ENCODE measurements around the gene IP6K1. TPM values are rescaled to one million over a fixed set of nuclear protein-coding genes. Genes with fewer than 3 reads are reported as not detected.
"Not testable (repeated sequence)": the region's sequence is repeated elsewhere in the genome, so short reads cannot be mapped to it uniquely, and the experiment has no call there.

The IP6K1 gene
- total and polyA plus RNA-seq, 5 donors from 2014 or later, result 31.6 to 61.5 (median 32.6) TPM

DNA sequence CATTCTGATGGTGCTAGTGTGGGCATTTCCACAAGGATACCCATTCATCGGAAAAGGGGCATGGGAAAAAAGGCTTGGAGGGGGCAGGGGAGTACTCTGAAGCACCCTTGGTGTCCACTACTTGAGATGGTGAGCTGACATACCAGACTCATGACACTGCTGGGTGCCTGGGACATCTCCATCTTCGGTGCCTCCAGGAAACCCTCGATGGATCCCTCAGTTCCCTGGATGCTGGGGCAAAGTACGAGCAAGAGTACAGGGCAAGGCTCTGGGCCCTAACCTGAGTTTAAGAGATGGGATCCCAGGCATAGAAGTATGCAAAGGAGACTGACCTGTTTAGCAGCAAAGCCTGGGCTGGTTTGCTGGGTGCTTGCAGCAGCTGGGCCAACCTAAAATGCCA lies 5.2 kb upstream of the IP6K1 start:
- peaks cover 0 to 1% (median 0%) of the 10 kb centered on the region in 7 donors for H3K9me3 Mint-ChIP-seq
- H3K4me3 Mint-ChIP-seq, result no peak overlapping the region
- Histone ChIP-seq H3K4me3 (ENCODE audit: low read depth, low read length) (no peak overlapping the region), H3K27me3 (ENCODE audit: control insufficient read depth, insufficient read depth, low read length) (no peaks in the 10 kb centered on the region), H3K36me3 (ENCODE audit: control insufficient read depth, insufficient read depth, low read length) (no peaks in the 10 kb centered on the region), H3K9me3 (ENCODE audit: control insufficient read depth in 2 of 2, low read length in 2 of 2) (no peaks in the 10 kb centered on the region), H3K27ac (ENCODE audit: insufficient read depth, low read length, poor library complexity, severe bottlenecking) (no peak overlapping the region), H3K4me1 (ENCODE audit: control insufficient read depth, insufficient read depth, low read length, poor library complexity, severe bottlenecking) (peaks cover 9% of the 10 kb centered on the region)
- H3K36me3 Mint-ChIP-seq, result no peaks in the 10 kb centered on the region
- H3K27ac Mint-ChIP-seq, result no peak overlapping the region
- DNase-seq (no peak), ATAC-seq (ENCODE audit: low read depth in 2 of 2) (no peak)
- peaks cover 2 to 24% (median 8%) of the 10 kb centered on the region in 4 donors for H3K4me1 Mint-ChIP-seq
- peaks cover 43% of the 10 kb centered on the region for H3K27me3 Mint-ChIP-seq

DNA sequence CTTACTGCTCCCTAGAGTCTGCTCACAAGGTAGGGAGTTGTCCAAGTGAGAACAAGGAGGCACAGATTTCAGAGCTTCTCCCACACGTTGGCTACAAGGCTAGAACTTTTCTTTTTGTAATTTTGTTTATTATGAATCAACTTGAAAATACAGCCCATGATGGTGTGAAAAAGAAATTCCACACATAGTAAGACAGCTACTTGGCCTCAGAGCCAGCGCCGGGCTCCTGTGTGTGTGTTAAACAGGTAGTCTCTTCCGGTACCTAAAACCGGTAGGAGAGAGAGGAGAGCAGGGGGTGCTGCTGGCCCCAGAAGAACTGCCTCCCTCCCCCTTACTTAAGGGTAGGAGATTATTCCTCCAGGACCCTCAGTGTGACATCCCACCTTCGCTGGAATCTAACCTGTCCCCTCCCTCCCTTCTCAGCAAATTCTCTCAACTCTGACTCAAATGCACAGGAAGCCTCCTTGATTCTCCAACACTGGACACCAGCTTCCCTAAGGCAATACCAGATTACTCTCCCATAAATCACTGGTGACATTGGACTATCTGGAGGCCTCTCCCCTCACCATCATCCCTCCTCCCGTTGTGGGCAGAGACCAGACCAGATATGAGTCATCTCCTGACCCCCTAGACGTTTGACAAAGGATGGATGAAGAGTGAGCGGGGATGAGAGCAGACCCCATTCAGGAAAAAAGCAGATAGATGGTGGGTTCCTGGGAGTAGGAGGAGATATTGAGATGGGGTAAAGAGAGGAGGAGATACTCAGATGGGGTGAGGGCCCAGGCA lies 4.5 kb upstream of the IP6K1 start:
- no peaks in the 10 kb centered on the region for H3K36me3 ChIP-seq (ENCODE audit: control insufficient read depth, insufficient read depth, low read length)
- no peak overlapping the region for H3K4me3 ChIP-seq (ENCODE audit: low read depth, low read length)
- H3K4me3 Mint-ChIP-seq, result peak overlapping the region in 2 of 4 donors; percentile 84 to 86
- H3K27me3 Mint-ChIP-seq, result peaks cover 42% of the 10 kb centered on the region
- H3K36me3 Mint-ChIP-seq, result no peaks in the 10 kb centered on the region
- H3K9me3 ChIP-seq (ENCODE audit: control insufficient read depth in 2 of 2, low read length in 2 of 2), result no peaks in the 10 kb centered on the region
- H3K4me1 ChIP-seq (ENCODE audit: control insufficient read depth, insufficient read depth, low read length, poor library complexity, severe bottlenecking), result peaks cover 9% of the 10 kb centered on the region
- DNase-seq (no peak), ATAC-seq (ENCODE audit: low read depth in 2 of 2) (no peak)
- H3K4me1 Mint-ChIP-seq, result peaks cover 3 to 26% (median 9%) of the 10 kb centered on the region in 4 donors
- H3K27ac ChIP-seq (ENCODE audit: insufficient read depth, low read length, poor library complexity, severe bottlenecking), result no peak overlapping the region
- peaks cover 0 to 1% (median 0%) of the 10 kb centered on the region in 7 donors for H3K9me3 Mint-ChIP-seq
- peak overlapping the region in 1 of 3 donors; percentile 26 for H3K27ac Mint-ChIP-seq
- H3K27me3 ChIP-seq (ENCODE audit: control insufficient read depth, insufficient read depth, low read length), result no peaks in the 10 kb centered on the region

DNA sequence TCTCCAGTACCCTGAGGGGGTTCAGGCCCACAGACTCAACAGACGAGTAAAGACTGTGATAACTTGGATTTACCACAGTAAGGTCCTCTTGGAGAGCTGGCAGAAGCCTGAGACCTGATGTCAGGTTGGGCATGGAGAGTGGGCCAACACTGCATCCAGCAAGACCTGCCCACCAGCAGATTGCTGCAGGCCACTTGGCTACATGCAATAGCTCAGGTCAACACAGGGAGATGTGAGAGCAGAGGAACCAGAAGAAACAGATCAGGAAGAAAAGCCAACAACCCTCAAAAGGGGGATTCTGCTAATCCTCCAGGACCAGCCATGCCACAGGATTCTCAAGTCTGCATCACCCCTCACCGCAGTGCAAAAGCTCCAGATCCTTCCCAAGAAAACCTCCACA lies 1.7 kb upstream of the IP6K1 start:
- Histone ChIP-seq H3K36me3 (ENCODE audit: control insufficient read depth, insufficient read depth, low read length) (peaks cover 6% of the 10 kb centered on the region), H3K4me3 (ENCODE audit: low read depth, low read length) (no peak overlapping the region), H3K27ac (ENCODE audit: insufficient read depth, low read length, poor library complexity, severe bottlenecking) (no peak overlapping the region), H3K9me3 (ENCODE audit: control insufficient read depth in 2 of 2, low read length in 2 of 2) (no peaks in the 10 kb centered on the region), H3K4me1 (ENCODE audit: control insufficient read depth, insufficient read depth, low read length, poor library complexity, severe bottlenecking) (peaks cover 27% of the 10 kb centered on the region), H3K27me3 (ENCODE audit: control insufficient read depth, insufficient read depth, low read length) (no peaks in the 10 kb centered on the region)
- Mint-ChIP-seq H3K9me3 (peaks cover 0 to 1% (median 0%) of the 10 kb centered on the region in 7 donors), H3K4me1 (peaks cover 9 to 44% (median 25%) of the 10 kb centered on the region in 4 donors), H3K36me3 (peaks cover 13% of the 10 kb centered on the region), H3K27ac (no peak overlapping the region), H3K27me3 (peaks cover 37% of the 10 kb centered on the region), H3K4me3 (peak overlapping the region in 1 of 4 donors; percentile 43)
- ATAC-seq (ENCODE audit: low read depth in 2 of 2) (no peak), DNase-seq (no peak)

DNA sequence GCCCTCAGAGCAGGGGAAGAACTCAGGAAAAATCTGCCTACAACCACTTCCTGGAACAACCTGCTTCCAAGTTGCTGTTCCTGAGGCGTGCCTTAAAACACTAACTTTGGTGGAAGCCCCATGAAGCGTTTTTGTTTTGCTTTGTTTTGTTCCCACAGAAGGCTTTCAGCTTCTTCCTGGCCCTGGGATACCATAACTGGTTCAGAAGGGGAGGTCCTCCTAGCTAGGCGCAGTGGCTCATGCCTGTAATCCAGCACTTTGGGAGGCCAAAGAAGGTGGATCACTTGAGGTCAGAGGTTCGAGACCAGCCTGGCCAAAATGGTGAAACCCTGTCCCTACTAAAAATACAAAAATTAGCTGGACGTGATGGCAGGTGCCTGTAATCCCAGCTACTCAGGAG lies 1.2 kb upstream of the IP6K1 start:
- H3K9me3 ChIP-seq (ENCODE audit: control insufficient read depth in 2 of 2, low read length in 2 of 2), result no peaks in the 10 kb centered on the region
- H3K36me3 ChIP-seq (ENCODE audit: control insufficient read depth, insufficient read depth, low read length), result peaks cover 6% of the 10 kb centered on the region
- Mint-ChIP-seq H3K4me1 (peaks cover 9 to 42% (median 26%) of the 10 kb centered on the region in 4 donors), H3K9me3 (peaks cover 0 to under 1% (median 0%) of the 10 kb centered on the region in 7 donors), H3K27ac (peak overlapping the region in 2 of 3 donors; percentile 100), H3K36me3 (peaks cover 13% of the 10 kb centered on the region), H3K4me3 (peak overlapping the region; percentile 93 to 99 (median 96)), H3K27me3 (peaks cover 32% of the 10 kb centered on the region)
- peaks cover 28% of the 10 kb centered on the region for H3K4me1 ChIP-seq (ENCODE audit: control insufficient read depth, insufficient read depth, low read length, poor library complexity, severe bottlenecking)
- no peak overlapping the region for H3K4me3 ChIP-seq (ENCODE audit: low read depth, low read length)
- no peaks in the 10 kb centered on the region for H3K27me3 ChIP-seq (ENCODE audit: control insufficient read depth, insufficient read depth, low read length)
- H3K27ac ChIP-seq (ENCODE audit: insufficient read depth, low read length, poor library complexity, severe bottlenecking), result no peak overlapping the region
- ATAC-seq (ENCODE audit: low read depth in 2 of 2), result no peak
- DNase-seq, result no peak

DNA sequence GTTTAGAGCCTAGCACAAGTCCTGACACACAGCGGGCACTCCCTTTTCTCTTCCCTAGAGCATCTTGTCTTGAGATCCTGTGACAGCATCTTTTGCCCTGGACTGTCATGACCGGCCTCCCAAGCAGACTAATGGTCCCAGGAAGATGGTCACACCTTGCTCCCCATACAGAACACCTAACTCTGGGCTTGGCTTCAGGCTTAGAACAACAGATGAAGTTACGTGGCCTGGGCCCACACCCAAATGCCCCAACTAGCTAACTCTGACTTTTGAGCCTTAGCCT lies 781 bp upstream of the IP6K1 start:
- H3K36me3 ChIP-seq (ENCODE audit: control insufficient read depth, insufficient read depth, low read length), result peaks cover 6% of the 10 kb centered on the region
- H3K27me3 Mint-ChIP-seq, result peaks cover 29% of the 10 kb centered on the region
- peak overlapping the region; percentile 73 for H3K4me3 ChIP-seq (ENCODE audit: low read depth, low read length)
- peak overlapping the region in 2 of 3 donors; percentile 100 for H3K27ac Mint-ChIP-seq
- DNase-seq (no peak), ATAC-seq (ENCODE audit: low read depth in 2 of 2) (no peak)
- no peaks in the 10 kb centered on the region for H3K9me3 ChIP-seq (ENCODE audit: control insufficient read depth in 2 of 2, low read length in 2 of 2)
- peak overlapping the region; percentile 92 for H3K27ac ChIP-seq (ENCODE audit: insufficient read depth, low read length, poor library complexity, severe bottlenecking)
- H3K9me3 Mint-ChIP-seq, result no peaks in the 10 kb centered on the region
- peak overlapping the region; percentile 93 to 99 (median 96) for H3K4me3 Mint-ChIP-seq
- H3K36me3 Mint-ChIP-seq, result peaks cover 13% of the 10 kb centered on the region
- peaks cover 9 to 46% (median 26%) of the 10 kb centered on the region in 4 donors for H3K4me1 Mint-ChIP-seq
- H3K4me1 ChIP-seq (ENCODE audit: control insufficient read depth, insufficient read depth, low read length, poor library complexity, severe bottlenecking), result peaks cover 31% of the 10 kb centered on the region
- H3K27me3 ChIP-seq (ENCODE audit: control insufficient read depth, insufficient read depth, low read length), result no peaks in the 10 kb centered on the region

DNA sequence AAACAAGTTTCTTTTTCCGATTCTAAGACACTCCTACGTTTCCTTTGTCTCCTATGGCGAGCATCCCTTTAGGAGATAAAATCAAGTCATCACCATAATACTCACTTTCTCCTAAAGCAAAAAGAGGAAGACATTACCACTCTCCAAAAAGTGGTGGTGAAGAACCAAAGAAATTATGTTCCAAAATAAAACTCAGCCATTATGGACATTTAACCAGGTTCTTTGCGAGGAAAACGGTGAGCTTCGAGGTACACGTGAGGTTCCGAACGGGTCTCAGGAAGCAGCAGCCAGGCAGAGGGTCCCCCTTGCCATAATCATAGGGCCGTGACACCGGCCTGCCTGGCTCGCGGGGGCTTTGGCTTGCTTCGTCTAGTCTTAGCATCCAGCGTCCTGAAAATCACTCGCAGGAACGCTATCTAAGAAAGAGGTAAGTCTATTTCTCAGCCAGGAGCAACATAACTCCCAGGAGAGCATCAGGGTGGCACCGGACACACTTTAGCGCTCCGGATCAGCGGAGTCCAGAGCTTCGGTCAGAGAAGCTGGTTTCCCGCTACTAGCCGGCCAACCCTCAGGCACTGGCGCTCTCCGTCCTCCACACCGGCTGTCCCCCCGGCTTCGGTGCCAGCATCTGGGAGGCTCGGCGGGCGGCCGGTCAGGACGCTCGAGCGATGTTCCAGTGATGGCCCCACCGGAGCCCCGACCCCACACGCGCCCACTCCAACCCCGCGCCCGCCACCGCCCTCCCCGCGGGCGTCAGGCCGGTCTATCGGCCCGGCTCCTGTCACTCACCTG lies 581 bp downstream of the IP6K1 start:
- H3K4me1 Mint-ChIP-seq, result peaks cover 9 to 56% (median 32%) of the 10 kb centered on the region in 4 donors
- H3K36me3 Mint-ChIP-seq, result peaks cover 16% of the 10 kb centered on the region
- peak overlapping the region; percentile 91 for H3K4me3 ChIP-seq (ENCODE audit: low read depth, low read length)

DNA sequence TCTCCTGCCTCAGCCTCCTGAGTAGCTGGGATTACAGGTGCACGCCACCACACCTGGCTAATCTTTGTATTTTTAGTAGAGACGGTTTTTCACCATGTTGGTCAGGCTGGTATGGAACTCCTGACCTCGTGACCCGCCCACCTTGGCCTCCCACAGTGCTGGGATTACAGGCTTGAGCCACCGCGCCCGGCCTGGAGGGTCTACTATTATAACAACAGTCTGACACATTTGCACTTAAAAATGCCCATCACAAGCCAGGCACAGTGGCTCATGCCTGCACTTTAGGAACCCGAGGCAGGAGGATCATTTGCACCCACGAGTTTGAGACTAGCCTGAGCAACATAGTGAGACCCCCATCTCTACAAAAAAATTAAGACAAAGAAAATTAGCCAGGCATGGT lies 4.1 kb downstream of the IP6K1 start:
- H3K27me3 Mint-ChIP-seq; H3K27ac ChIP-seq (ENCODE audit: insufficient read depth, low read length, poor library complexity, severe bottlenecking); H3K9me3 ChIP-seq (ENCODE audit: control insufficient read depth in 2 of 2, low read length in 2 of 2); DNase-seq; ATAC-seq (ENCODE audit: low read depth in 2 of 2); H3K9me3 Mint-ChIP-seq; H3K27ac Mint-ChIP-seq; H3K27me3 ChIP-seq (ENCODE audit: control insufficient read depth, insufficient read depth, low read length); H3K4me3 ChIP-seq (ENCODE audit: low read depth, low read length): not testable (repeated sequence)
- Mint-ChIP-seq H3K36me3 (peaks cover 20% of the 10 kb centered on the region), H3K4me1 (peaks cover 14 to 70% (median 42%) of the 10 kb centered on the region in 4 donors), H3K4me3 (peak overlapping the region in 1 of 4 donors; percentile 75)
- Histone ChIP-seq H3K4me1 (ENCODE audit: control insufficient read depth, insufficient read depth, low read length, poor library complexity, severe bottlenecking) (peaks cover 47% of the 10 kb centered on the region), H3K36me3 (ENCODE audit: control insufficient read depth, insufficient read depth, low read length) (peaks cover 22% of the 10 kb centered on the region)

More for the DNA sequence above, 581 bp downstream of the IP6K1 start:
- Histone ChIP-seq H3K36me3 (ENCODE audit: control insufficient read depth, insufficient read depth, low read length) (peaks cover 12% of the 10 kb centered on the region), H3K27ac (ENCODE audit: insufficient read depth, low read length, poor library complexity, severe bottlenecking) (peak overlapping the region; percentile 92), H3K4me1 (ENCODE audit: control insufficient read depth, insufficient read depth, low read length, poor library complexity, severe bottlenecking) (peaks cover 39% of the 10 kb centered on the region), H3K27me3 (ENCODE audit: control insufficient read depth, insufficient read depth, low read length) (no peaks in the 10 kb centered on the region), H3K9me3 (ENCODE audit: control insufficient read depth in 2 of 2, low read length in 2 of 2) (no peaks in the 10 kb centered on the region)
- H3K27ac Mint-ChIP-seq, result peak overlapping the region; percentile 92 to 97 (median 93)
- peaks cover 23% of the 10 kb centered on the region for H3K27me3 Mint-ChIP-seq
- peak; percentile 20 to 22 for ATAC-seq (ENCODE audit: low read depth in 2 of 2)
- H3K4me3 Mint-ChIP-seq, result peak overlapping the region; percentile 93 to 99 (median 96)
- peak in 2 of 3 donors; percentile 13 to 51 for DNase-seq
- no peaks in the 10 kb centered on the region for H3K9me3 Mint-ChIP-seq
